ENCODE results near the gene ZDHHC3. TPM values are rescaled to one million over a fixed set of nuclear protein-coding genes. Genes with fewer than 3 reads are reported as not detected.

Gene ZDHHC3
- total and polyA plus RNA-seq, 12 donors, result 30.1 to 148 (median 95.8) TPM

- DNase-seq, result no peak
- peaks cover 0 to 44% of the 10 kb centered on the region in 2 donors for H3K36me3 ChIP-seq (replicated peaks in 1 of 2)
- peaks cover 0 to 14% of the 10 kb centered on the region in 2 donors for H3K4me1 ChIP-seq (replicated peaks in 1 of 2)
- no peak overlapping the region for H3K4me3 ChIP-seq
- no peaks in the 10 kb centered on the region for H3K27me3 ChIP-seq
- TF ChIP-seq, protein P1, sequence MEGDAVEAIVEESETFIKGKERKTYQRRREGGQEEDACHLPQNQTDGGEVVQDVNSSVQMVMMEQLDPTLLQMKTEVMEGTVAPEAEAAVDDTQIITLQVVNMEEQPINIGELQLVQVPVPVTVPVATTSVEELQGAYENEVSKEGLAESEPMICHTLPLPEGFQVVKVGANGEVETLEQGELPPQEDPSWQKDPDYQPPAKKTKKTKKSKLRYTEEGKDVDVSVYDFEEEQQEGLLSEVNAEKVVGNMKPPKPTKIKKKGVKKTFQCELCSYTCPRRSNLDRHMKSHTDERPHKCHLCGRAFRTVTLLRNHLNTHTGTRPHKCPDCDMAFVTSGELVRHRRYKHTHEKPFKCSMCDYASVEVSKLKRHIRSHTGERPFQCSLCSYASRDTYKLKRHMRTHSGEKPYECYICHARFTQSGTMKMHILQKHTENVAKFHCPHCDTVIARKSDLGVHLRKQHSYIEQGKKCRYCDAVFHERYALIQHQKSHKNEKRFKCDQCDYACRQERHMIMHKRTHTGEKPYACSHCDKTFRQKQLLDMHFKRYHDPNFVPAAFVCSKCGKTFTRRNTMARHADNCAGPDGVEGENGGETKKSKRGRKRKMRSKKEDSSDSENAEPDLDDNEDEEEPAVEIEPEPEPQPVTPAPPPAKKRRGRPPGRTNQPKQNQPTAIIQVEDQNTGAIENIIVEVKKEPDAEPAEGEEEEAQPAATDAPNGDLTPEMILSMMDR (IDR thresholded peaks at IDR 0.05), result no peak
- no peak for TF ChIP-seq POLR2A (IDR thresholded peaks at IDR 0.05)
- 83 to 96% (median 92%) methylated on average over 7 of the region's 7 CpGs for WGBS, 4 donors
- H3K9me3 ChIP-seq (replicated peaks in 1 of 3), result no peaks in the 10 kb centered on the region
- no peak overlapping the region for H3K27ac ChIP-seq
- intact Hi-C loops (cut with DNase I), result no loop called here
These were observed 49.1 kb downstream of the ZDHHC3 start for GRCh38 chr3:44926921-44927320.

- no peaks in the 10 kb centered on the region for H3K9me3 ChIP-seq (replicated peaks in 1 of 3)
- DNase-seq, result no peak
- intact Hi-C loops (cut with DNase I), result no loop called here
- TF ChIP-seq, protein P1 (IDR thresholded peaks at IDR 0.05), result no peak
- TF ChIP-seq POLR2A (IDR thresholded peaks at IDR 0.05), result no peak
- 91 to 95% (median 94%) methylated on average over 10 of the region's 10 CpGs for WGBS, 4 donors
- no peak overlapping the region for H3K27ac ChIP-seq
- peaks cover 0 to 43% of the 10 kb centered on the region in 2 donors for H3K36me3 ChIP-seq (replicated peaks in 1 of 2)
- no peaks in the 10 kb centered on the region for H3K27me3 ChIP-seq
- no peak overlapping the region for H3K4me3 ChIP-seq
- peaks cover 0 to 14% of the 10 kb centered on the region in 2 donors for H3K4me1 ChIP-seq (replicated peaks in 1 of 2)
These were observed 49.8 kb downstream of the ZDHHC3 start for GRCh38 chr3:44926172-44926571.

DNA sequence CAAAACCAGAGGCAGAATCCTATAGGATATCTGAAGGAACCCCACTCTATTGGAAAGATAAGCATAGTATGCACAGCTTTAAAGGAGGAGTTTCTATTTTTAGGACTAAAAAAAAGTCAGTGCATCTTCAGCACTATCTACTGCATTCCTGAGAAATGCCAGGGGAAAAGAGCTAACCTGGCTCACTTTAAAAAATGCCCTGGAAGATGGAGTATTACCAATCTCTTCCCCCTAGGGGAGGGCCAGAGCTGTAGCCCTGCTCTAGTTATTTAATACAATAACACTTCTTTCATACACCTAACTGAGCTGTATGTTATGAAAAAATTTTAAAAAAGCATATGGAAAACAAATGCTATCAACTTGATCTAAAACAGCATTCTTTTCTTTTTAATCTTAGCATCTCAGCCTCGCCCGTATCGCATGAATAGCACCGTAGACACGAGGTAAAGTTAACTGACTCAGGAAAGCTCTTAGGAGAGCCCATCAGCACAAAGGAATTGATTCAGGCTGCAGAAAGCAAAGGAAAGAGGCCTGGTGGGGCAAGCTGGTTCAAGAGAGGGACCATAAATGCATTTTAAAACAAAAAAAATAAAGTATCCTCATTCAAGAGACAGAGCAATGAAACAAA is 51.4 kb downstream of the ZDHHC3 start:
- WGBS, 4 donors, result 77 to 87% (median 84%) methylated on average over 5 of the region's 5 CpGs
- intact Hi-C loops (cut with DNase I), result no loop called here
- no peak for DNase-seq
- Histone ChIP-seq H3K36me3 (replicated peaks in 1 of 2) (peaks cover 0 to 37% of the 10 kb centered on the region in 2 donors), H3K27me3 (no peaks in the 10 kb centered on the region), H3K27ac (no peak overlapping the region), H3K9me3 (replicated peaks in 1 of 3) (no peaks in the 10 kb centered on the region), H3K4me1 (replicated peaks in 1 of 2) (peaks cover 0 to 14% of the 10 kb centered on the region in 2 donors), H3K4me3 (no peak overlapping the region)
- TF ChIP-seq, protein P1 (IDR thresholded peaks at IDR 0.05), result no peak
- TF ChIP-seq POLR2A (IDR thresholded peaks at IDR 0.05), result no peak

GRCh38 chr3:44923632-44924456 is 52.1 kb downstream of the ZDHHC3 start:
- WGBS, 4 donors, result 46 to 58% (median 56%) methylated on average over 3 of the region's 3 CpGs
- peaks cover 0 to 32% of the 10 kb centered on the region in 2 donors for H3K36me3 ChIP-seq (replicated peaks in 1 of 2)

More at GRCh38 chr3:44923632-44924456, 52.1 kb downstream of the ZDHHC3 start:
- Histone ChIP-seq H3K9me3 (replicated peaks in 1 of 3) (no peaks in the 10 kb centered on the region), H3K4me1 (replicated peaks in 1 of 2) (peaks cover 0 to 14% of the 10 kb centered on the region in 2 donors), H3K27me3 (no peaks in the 10 kb centered on the region), H3K4me3 (no peak overlapping the region), H3K27ac (peak overlapping the region in 1 of 5 donors; percentile 15)
- intact Hi-C loops (cut with DNase I), result no loop called here
- DNase-seq, result peak in 5 of 7 donors; percentile 24 to 47 (median 41)
- no peak for TF ChIP-seq POLR2A (IDR thresholded peaks at IDR 0.05)
- TF ChIP-seq, protein P1 (IDR thresholded peaks at IDR 0.05), result no peak

All from adrenal gland (tissue), 12 donors.